Pancreas (tissue), 10 donors: ENCODE results near the gene GGA3. TPM values are rescaled to one million over a fixed set of nuclear protein-coding genes. Genes with fewer than 3 reads are reported as not detected.

Experiments used
- ATAC-seq, 4 donors: fragments of 200-7000 bp; cut with Tn5 transposase; one replicate each; pipeline versions ENCODE4 v1.8.0 to v1.9.1; 2020; ENCODE audit warnings: mild to moderate bottlenecking in 4 of 4, moderate library complexity in 4 of 4
- DNase-seq, 6 donors: peaks; one replicate each; pipeline ENCODE4 v3.0.0-alpha.2; 2020
- FAIRE-seq: peaks from 2 replicates; lab custom pipeline; 2012; peaks lifted over from hg19 to GRCh38; lab: Jason Lieb, UNC
- H3K27ac ChIP-seq, 4 donors: fragments of 200-600 bp; sonication (generic); 1 replicate in 3 of 4; 2 replicates in 1 of 4; pipeline versions ENCODE4 v1.5.0 to v1.8.0; 2020
- H3K27me3 ChIP-seq, 4 donors: fragments of 200-600 bp; one replicate each; pipeline ENCODE4 v1.8.0; 2021
- H3K36me3 ChIP-seq, 3 donors: fragments of 200-600 bp; sonication (generic) in 1 of 3; one replicate each; pipeline versions ENCODE4 v1.5.0 to v1.8.0; 2020 to 2021
- H3K4me1 ChIP-seq, 3 donors: fragments of 200-600 bp; one replicate each; pipeline ENCODE4 v1.8.0; 2021
- H3K4me3 ChIP-seq, 4 donors: fragments of 200-600 bp; sonication (generic) in 2 of 4; one replicate each; pipeline versions ENCODE4 v1.5.0 to v1.8.0; 2020 to 2021
- H3K9me3 ChIP-seq, 4 donors: fragments of 200-600 bp; one replicate each; pipeline ENCODE4 v1.8.0; 2021
- CTCF ChIP-seq, 4 donors: fragments of 200-600 bp; sonication (generic) in 3 of 4; IDR thresholded peaks; one replicate each; pipeline versions ENCODE4 v1.5.0 to v1.8.0; 2021; ENCODE audit warnings: antibody characterized with exemption in 4 of 4
- WGBS, 2 donors: extraction: QIAGEN DNeasy Blood & Tissue Kit; methylation state at CpG; one replicate each; pipeline ENCODE4 v1.1.7; 2013; 5-methylcytosine and 5-hydroxymethylcytosine counted together
- intact Hi-C, 3 donors: fragments of 100-400 bp; cut with DNase I; formaldehyde crosslinking; loops; one replicate each; pipeline versions ENCODE4 v1.11.1 to v1.14.2; 2022
- polyA plus RNA-seq, 2 donors: library from polyadenylated mRNA; stranded (reverse); fragments of 200-250 nt; gene quantifications; one replicate each; pipeline ENCODE4 v1.2.3, GENCODE V29; 2013
- total RNA-seq, 6 donors: library from RNA; stranded (reverse); fragmentation: NEBNext Ultra II Directional in 4 of 6; extraction: Animal tissue kit (Norgen Biotek cat#: 25700) in 4 of 6; gene quantifications; one replicate each; pipeline versions ENCODE4 v1.2.1 to v1.2.4, GENCODE V29; 2021 to 2023
- donor health status: healthy with polysubstance abuse.
- donor health status: DM: no; HTN: no; CAD: no; lungs with moderate emphysema.
- donor health status: DM: no; HTN: no; CAD: no.
- donor health status: control.
- donor health status: control.
- donor health status: Bipolar disorder and iron deficiency.
- donor health status: DM: yes; HTN: yes; CAD: no.
- donor health status: DM: no; HTN: no; CAD: no.
- donor health status: DM: no; HTN: no; CAD: no.
- donor health status: DM: yes; HTN: yes; CAD: no.

GGA3 gene
- total and polyA plus RNA-seq, 8 donors, result 13.9 to 39.7 (median 21.0) TPM

GRCh38 chr17:75272848-75273184 is 11.4 kb upstream of the GGA3 start:
- intact Hi-C loops, result no loop called here
- no peaks in the 10 kb centered on the region for H3K27me3 ChIP-seq
- H3K9me3 ChIP-seq, result no peaks in the 10 kb centered on the region
- H3K36me3 ChIP-seq, result no peaks in the 10 kb centered on the region
- H3K4me1 ChIP-seq, result peaks cover 4 to 12% (median 7%) of the 10 kb centered on the region in 3 donors
- no peak for ATAC-seq
- no peak overlapping the region for H3K27ac ChIP-seq
- no peak overlapping the region for H3K4me3 ChIP-seq
- DNase-seq, result no peak
- 68% methylated on average over 3 of the region's 3 CpGs for WGBS, 2 donors
- TF ChIP-seq CTCF (IDR thresholded peaks at IDR 0.05), result no peak
- no peak for FAIRE-seq

- FAIRE-seq (no peak), DNase-seq (peak in 3 of 6 donors; percentile 40 to 74 (median 61)), ATAC-seq (no peak)
- Histone ChIP-seq H3K27me3 (no peaks in the 10 kb centered on the region), H3K9me3 (no peaks in the 10 kb centered on the region), H3K36me3 (no peaks in the 10 kb centered on the region), H3K4me1 (peaks cover 4 to 12% (median 7%) of the 10 kb centered on the region in 3 donors), H3K27ac (peak overlapping the region in 1 of 4 donors; percentile 99), H3K4me3 (peak overlapping the region; percentile 65 to 91 (median 82))
- intact Hi-C loops, result no loop called here
- TF ChIP-seq CTCF (IDR thresholded peaks at IDR 0.05), result no peak
- whole genome bisulfite sequencing, 2 donors, result 39 to 42% methylated on average over 23 to 24 of the region's 24 CpGs
Measured at GRCh38 chr17:75271955-75272847, 10.8 kb upstream of the GGA3 start.

- no peak for FAIRE-seq
- ATAC-seq, result peak; percentile 80 to 87 (median 84)
- peaks cover 0 to 5% (median 0%) of the 10 kb centered on the region in 3 donors for H3K36me3 ChIP-seq
- no peaks in the 10 kb centered on the region for H3K9me3 ChIP-seq
- DNase-seq, result peak; percentile 70 to 93 (median 86)
- peak overlapping the region; percentile 65 to 91 (median 82) for H3K4me3 ChIP-seq
- peak overlapping the region; percentile 77 to 99 (median 96) for H3K27ac ChIP-seq
- peak; percentile 64 to 83 (median 78) for TF ChIP-seq CTCF (IDR thresholded peaks at IDR 0.05)
- WGBS, 2 donors, result 0% methylated on average over 57 to 74 of the region's 74 CpGs
- intact Hi-C loops, result no loop called here
- H3K4me1 ChIP-seq, result peaks cover 4 to 12% (median 7%) of the 10 kb centered on the region in 3 donors
- H3K27me3 ChIP-seq, result no peaks in the 10 kb centered on the region
Measured at GRCh38 chr17:75271233-75271954, 10.0 kb upstream of the GGA3 start.

GRCh38 chr17:75270966-75271232 is 9.5 kb upstream of the GGA3 start, which contains the start of gene MIF4GD:
TSS of gene MIF4GD (minus strand) at chr17:75271231. CDS start at chr17:75270195, 1,036 bp downstream.
- Histone ChIP-seq H3K4me1 (peaks cover 4 to 12% (median 7%) of the 10 kb centered on the region in 3 donors), H3K27ac (peak within 1 kb of the TSS; percentile 93 to 99 (median 96)), H3K4me3 (peak within 1 kb of the TSS; percentile 80 to 94 (median 88)), H3K9me3 (no peaks in the 10 kb centered on the region), H3K27me3 (no peaks in the 10 kb centered on the region), H3K36me3 (peaks cover 2 to 9% (median 2%) of the 10 kb centered on the region in 3 donors)
- ATAC-seq (no peak), FAIRE-seq (no peak), DNase-seq (no peak)
- 0% methylated on average over 4 to 39 of the region's 39 CpGs for WGBS, 2 donors
- no peak for TF ChIP-seq CTCF (IDR thresholded peaks at IDR 0.05)
- intact Hi-C loops, result no loop called here
